Left ventricle myocardium inferior (tissue), 1 donor: ENCODE results near the gene STK11IP. TPM values are rescaled to one million over a fixed set of nuclear protein-coding genes. Genes with fewer than 3 reads are reported as not detected.
A peak's percentile ranks its signal among the peaks of the same experiment; 100 is the strongest.

Source experiments
- DNase-seq: peaks from one replicate; pipeline ENCODE4 v3.0.0-alpha.2; 2020
- H3K27ac ChIP-seq: fragments of 200-600 bp; replicated peaks from 2 replicates; pipeline ENCODE4 v1.8.0; 2021
- H3K27me3 ChIP-seq: fragments of 200-600 bp; 2 replicates; pipeline ENCODE4 v1.8.0; 2021; ENCODE audit warnings: low read depth
- H3K36me3 ChIP-seq: fragments of 200-600 bp; 2 replicates; pipeline ENCODE4 v1.8.0; 2021
- H3K4me1 ChIP-seq: fragments of 200-600 bp; 2 replicates; pipeline ENCODE4 v1.8.0; 2021
- H3K4me3 ChIP-seq: fragments of 200-600 bp; 2 replicates; pipeline ENCODE4 v1.8.0; 2021; ENCODE audit warnings: mild to moderate bottlenecking, moderate library complexity
- H3K9me3 ChIP-seq: fragments of 200-600 bp; replicated peaks from 2 replicates; pipeline ENCODE4 v1.8.0; 2021
- intact Hi-C: fragments of 100-400 bp; cut with micrococcal nuclease; formaldehyde crosslinking; loops from one replicate; pipeline ENCODE4 v1.11.0; 2022
- total RNA-seq: library from RNA; stranded (reverse); fragmentation: NEBNext Ultra II Directional; extraction: Animal tissue kit (Norgen Biotek cat#: 25700); gene quantifications from one replicate; pipeline ENCODE4 v1.2.1, GENCODE V29; 2021
- TF ChIP-seq, protein P1 (sequence below): fragments of 200-600 bp; IDR thresholded peaks from 2 replicates; pipeline ENCODE4 v1.8.0; 2021; ENCODE audit warnings: antibody characterized with exemption, mild to moderate bottlenecking, borderline replicate concordance
- donor health status: DM: no; HTN: yes; CAD: no; lungs with severe emphysema.

STK11IP gene
- total RNA-seq, 1 donor from 2014 or later, result 15.9 TPM

DNA sequence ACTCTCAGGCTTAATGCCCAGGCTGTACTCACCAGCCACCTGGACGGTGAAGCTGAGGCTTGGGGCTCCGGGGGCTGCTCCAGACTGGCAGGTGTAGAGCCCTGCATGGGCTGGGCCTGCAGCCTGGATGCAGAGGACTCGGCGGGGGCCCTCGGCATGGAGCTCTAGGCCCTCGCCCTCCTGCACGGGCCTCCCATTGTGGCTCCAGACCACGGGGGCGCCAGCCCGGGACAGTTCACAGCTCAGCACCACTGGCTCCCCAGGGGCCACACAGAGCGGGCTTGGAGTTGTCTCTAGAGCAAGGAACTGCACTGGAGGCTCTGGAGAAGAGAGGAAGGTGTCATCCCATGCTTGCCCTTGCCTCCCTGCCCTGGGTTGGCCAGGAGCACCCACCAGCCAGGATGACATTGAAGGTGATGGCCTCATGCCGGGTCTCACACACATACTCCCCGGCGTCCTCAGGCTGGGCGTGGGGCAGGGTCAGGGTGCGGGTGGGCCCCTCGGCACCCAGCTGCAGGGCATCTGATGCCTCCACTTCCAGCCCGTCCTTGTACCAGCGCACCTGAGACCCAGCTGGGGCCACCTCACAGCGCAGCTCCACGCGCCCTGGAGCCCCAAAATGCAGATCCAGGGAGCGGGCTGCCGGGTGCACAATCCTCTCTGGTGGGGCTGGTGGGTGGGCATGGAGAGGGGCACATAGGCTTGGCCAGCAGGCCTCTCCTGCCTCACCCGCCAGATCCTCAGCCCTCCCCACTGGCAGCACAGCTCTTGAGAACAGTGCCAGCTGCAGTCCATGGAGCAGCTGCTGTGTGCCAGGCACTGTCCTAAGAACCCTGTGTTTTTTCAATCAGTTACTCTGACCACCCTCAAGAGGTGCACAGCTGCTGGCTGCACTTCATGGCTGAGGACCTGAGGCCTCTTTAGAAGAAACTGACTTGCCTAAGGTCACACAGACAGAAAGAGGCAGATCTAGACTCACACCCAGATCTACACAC, 39.6 kb upstream of the STK11IP start:
- Histone ChIP-seq H3K27me3 (peaks cover 15% of the 10 kb centered on the region), H3K9me3 (no peaks in the 10 kb centered on the region), H3K4me1 (peaks cover 25% of the 10 kb centered on the region), H3K4me3 (no peak overlapping the region), H3K27ac (no peak overlapping the region), H3K36me3 (peaks cover 32% of the 10 kb centered on the region)
- DNase-seq, result no peak
- TF ChIP-seq, protein P1, sequence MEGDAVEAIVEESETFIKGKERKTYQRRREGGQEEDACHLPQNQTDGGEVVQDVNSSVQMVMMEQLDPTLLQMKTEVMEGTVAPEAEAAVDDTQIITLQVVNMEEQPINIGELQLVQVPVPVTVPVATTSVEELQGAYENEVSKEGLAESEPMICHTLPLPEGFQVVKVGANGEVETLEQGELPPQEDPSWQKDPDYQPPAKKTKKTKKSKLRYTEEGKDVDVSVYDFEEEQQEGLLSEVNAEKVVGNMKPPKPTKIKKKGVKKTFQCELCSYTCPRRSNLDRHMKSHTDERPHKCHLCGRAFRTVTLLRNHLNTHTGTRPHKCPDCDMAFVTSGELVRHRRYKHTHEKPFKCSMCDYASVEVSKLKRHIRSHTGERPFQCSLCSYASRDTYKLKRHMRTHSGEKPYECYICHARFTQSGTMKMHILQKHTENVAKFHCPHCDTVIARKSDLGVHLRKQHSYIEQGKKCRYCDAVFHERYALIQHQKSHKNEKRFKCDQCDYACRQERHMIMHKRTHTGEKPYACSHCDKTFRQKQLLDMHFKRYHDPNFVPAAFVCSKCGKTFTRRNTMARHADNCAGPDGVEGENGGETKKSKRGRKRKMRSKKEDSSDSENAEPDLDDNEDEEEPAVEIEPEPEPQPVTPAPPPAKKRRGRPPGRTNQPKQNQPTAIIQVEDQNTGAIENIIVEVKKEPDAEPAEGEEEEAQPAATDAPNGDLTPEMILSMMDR, result no peak
- intact Hi-C loops, result no loop called here

- Histone ChIP-seq H3K27ac (no peak overlapping the region), H3K9me3 (no peaks in the 10 kb centered on the region), H3K4me1 (peaks cover 21% of the 10 kb centered on the region), H3K4me3 (no peak overlapping the region), H3K27me3 (peaks cover 3% of the 10 kb centered on the region), H3K36me3 (peaks cover 44% of the 10 kb centered on the region)
- intact Hi-C loops, result no loop called here
- no peak for DNase-seq
- TF ChIP-seq, protein P1, result no peak
These were observed 38.3 kb upstream of the STK11IP start for GRCh38 chr2:219559156-219559915.

- TF ChIP-seq, protein P1, result peak; percentile 81
- intact Hi-C loops, result no loop called here
- H3K9me3 ChIP-seq, result no peaks in the 10 kb centered on the region
- H3K4me3 ChIP-seq, result no peak overlapping the region
- no peak for DNase-seq
- H3K27ac ChIP-seq, result no peak overlapping the region
- no peaks in the 10 kb centered on the region for H3K27me3 ChIP-seq
- H3K4me1 ChIP-seq, result peaks cover 29% of the 10 kb centered on the region
- peaks cover 48% of the 10 kb centered on the region for H3K36me3 ChIP-seq
These were observed 37.4 kb upstream of the STK11IP start for GRCh38 chr2:219560037-219560892.

GRCh38 chr2:219560893-219561178, 36.8 kb upstream of the STK11IP start:
- TF ChIP-seq, protein P1, result no peak
- no peak overlapping the region for H3K4me3 ChIP-seq
- no peak overlapping the region for H3K27ac ChIP-seq
- intact Hi-C loops, result no loop called here
- peaks cover 43% of the 10 kb centered on the region for H3K36me3 ChIP-seq
- DNase-seq, result no peak
- no peaks in the 10 kb centered on the region for H3K9me3 ChIP-seq
- peaks cover 31% of the 10 kb centered on the region for H3K4me1 ChIP-seq
- no peaks in the 10 kb centered on the region for H3K27me3 ChIP-seq
